ENCODE data around the gene DDI2. TPM values are rescaled to one million over a fixed set of nuclear protein-coding genes. Genes with fewer than 3 reads are reported as not detected.

DDI2 gene
- total and polyA plus RNA-seq, 9 donors, result 12.3 to 24.1 (median 19.2) TPM

GRCh38 chr1:15712168-15712567 lies 94.9 kb downstream of the DDI2 start:
- no peaks in the 10 kb centered on the region for H3K27me3 ChIP-seq (ENCODE audit: control insufficient read depth, insufficient read depth, low read length)

GRCh38 chr1:15714406-15715136 lies 97.3 kb downstream of the DDI2 start:
- Histone ChIP-seq H3K36me3 (ENCODE audit: control insufficient read depth, insufficient read depth, low read length) (peaks cover 31% of the 10 kb centered on the region), H3K27ac (ENCODE audit: low read length) (peak overlapping the region; percentile 71), H3K4me3 (ENCODE audit: low read length) (no peak overlapping the region), H3K27me3 (ENCODE audit: control insufficient read depth, insufficient read depth, low read length) (no peaks in the 10 kb centered on the region), H3K9me3 (replicated peaks; ENCODE audit: control insufficient read depth, low read depth, low read length) (no peaks in the 10 kb centered on the region), H3K4me1 (ENCODE audit: control insufficient read depth, insufficient read depth, low read length) (peaks cover 52% of the 10 kb centered on the region)
- 49% methylated on average over 2 of the region's 4 CpGs for WGBS (ENCODE audit: insufficient coverage)
- DNase-seq, result peak; percentile 85

More at GRCh38 chr1:15712168-15712567, 94.9 kb downstream of the DDI2 start:
- no CpG with 5 or more reads among the region's 4 CpGs for WGBS (ENCODE audit: insufficient coverage)
- no peak for DNase-seq
- Histone ChIP-seq H3K4me3 (ENCODE audit: low read length) (no peak overlapping the region), H3K27ac (ENCODE audit: low read length) (no peak overlapping the region), H3K36me3 (ENCODE audit: control insufficient read depth, insufficient read depth, low read length) (peaks cover 12% of the 10 kb centered on the region), H3K4me1 (ENCODE audit: control insufficient read depth, insufficient read depth, low read length) (peaks cover 45% of the 10 kb centered on the region), H3K9me3 (replicated peaks; ENCODE audit: control insufficient read depth, low read depth, low read length) (no peaks in the 10 kb centered on the region)

DNA sequence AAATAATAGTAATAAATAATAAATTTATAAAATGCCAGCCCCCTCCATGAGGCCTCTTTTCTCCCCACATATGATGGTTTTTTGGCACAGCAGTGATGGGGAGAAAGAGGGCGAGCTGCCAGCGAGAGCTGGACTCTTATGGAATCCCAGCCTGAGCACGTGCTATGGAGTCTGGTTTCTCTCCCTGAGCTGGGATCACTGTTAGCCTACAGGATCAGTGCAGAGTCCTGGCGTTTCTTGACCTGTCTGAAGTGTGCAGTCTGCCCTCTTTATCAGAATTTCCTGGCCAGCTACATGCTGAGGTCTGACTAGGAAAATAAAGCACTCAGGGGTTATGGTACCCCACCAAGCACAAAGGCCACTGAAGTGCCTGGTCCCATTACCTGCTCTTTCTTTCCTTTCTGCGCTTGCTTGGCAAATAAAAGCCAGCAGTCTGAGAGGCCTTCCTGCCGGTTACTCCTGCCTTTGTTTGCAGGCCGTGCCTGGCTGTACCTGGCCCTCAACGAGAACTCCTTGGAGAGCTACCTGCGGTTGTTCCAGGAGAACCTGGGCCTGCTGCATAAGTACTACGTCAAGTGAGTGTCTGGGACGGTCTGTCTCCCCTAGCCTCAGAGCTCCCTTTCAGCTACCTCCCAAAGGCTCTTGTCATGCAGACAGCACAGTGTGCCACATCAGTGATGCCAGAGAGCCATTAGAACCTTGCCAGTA lies 100.3 kb downstream of the DDI2 start:
- H3K27me3 ChIP-seq (ENCODE audit: control insufficient read depth, insufficient read depth, low read length), result no peaks in the 10 kb centered on the region
- 67% methylated on average over 10 of the region's 11 CpGs for whole genome bisulfite sequencing (ENCODE audit: insufficient coverage)
- no peaks in the 10 kb centered on the region for H3K9me3 ChIP-seq (replicated peaks; ENCODE audit: control insufficient read depth, low read depth, low read length)
- peaks cover 56% of the 10 kb centered on the region for H3K4me1 ChIP-seq (ENCODE audit: control insufficient read depth, insufficient read depth, low read length)
- peak; percentile 43 for DNase-seq
- no peak overlapping the region for H3K4me3 ChIP-seq (ENCODE audit: low read length)
- H3K36me3 ChIP-seq (ENCODE audit: control insufficient read depth, insufficient read depth, low read length), result peaks cover 60% of the 10 kb centered on the region
- H3K27ac ChIP-seq (ENCODE audit: low read length), result peak overlapping the region; percentile 82

- Histone ChIP-seq H3K27me3 (ENCODE audit: control insufficient read depth, insufficient read depth, low read length) (no peaks in the 10 kb centered on the region), H3K4me3 (ENCODE audit: low read length) (no peak overlapping the region), H3K36me3 (ENCODE audit: control insufficient read depth, insufficient read depth, low read length) (peaks cover 66% of the 10 kb centered on the region), H3K4me1 (ENCODE audit: control insufficient read depth, insufficient read depth, low read length) (peaks cover 62% of the 10 kb centered on the region), H3K9me3 (replicated peaks; ENCODE audit: control insufficient read depth, low read depth, low read length) (no peaks in the 10 kb centered on the region), H3K27ac (ENCODE audit: low read length) (peak overlapping the region; percentile 82)
- peak; percentile 69 for DNase-seq
- 89% methylated on average over 8 of the region's 8 CpGs for WGBS (ENCODE audit: insufficient coverage)
These were observed 100.9 kb downstream of the DDI2 start for GRCh38 chr1:15718199-15718601.

Other genes starting within 250 kb of the DDI2 start
- gene EFHD2, start 207.6 kb upstream of the DDI2 start, total RNA-seq, result 18.3 TPM
- 10 to 100 TPM; 28.2 to 40.8 (median 34.0) TPM for gene EFHD2, start 207.6 kb upstream of the DDI2 start, polyA plus RNA-seq (ENCODE audit: insufficient read depth in 1 of 8, insufficient read length in 8 of 8, low replicate concordance in 1 of 8)
- 0.13 TPM for gene CTRC, start 179.0 kb upstream of the DDI2 start, total RNA-seq
- 1 to 10 TPM in 2 of 8 donors, under 1 TPM in 6; 0.07 to 2.2 (median 0.46) TPM for gene CTRC, start 179.0 kb upstream of the DDI2 start, polyA plus RNA-seq (ENCODE audit: insufficient read depth in 1 of 8, insufficient read length in 8 of 8, low replicate concordance in 1 of 8)
- gene CELA2A, start 160.7 kb upstream of the DDI2 start, total RNA-seq, result 0.13 TPM
- under 1 TPM in 3 of 8 donors, not detected in 5; 0.37 to 0.40 (median 0.38) TPM for gene CELA2A, start 160.7 kb upstream of the DDI2 start, polyA plus RNA-seq (ENCODE audit: insufficient read depth in 1 of 8, insufficient read length in 8 of 8, low replicate concordance in 1 of 8)
- 2.7 TPM for gene CELA2B, start 141.4 kb upstream of the DDI2 start, total RNA-seq
- gene CELA2B, start 141.4 kb upstream of the DDI2 start, polyA plus RNA-seq (ENCODE audit: insufficient read depth in 1 of 8, insufficient read length in 8 of 8, low replicate concordance in 1 of 8), result 1 to 10 TPM; 2.2 to 5.7 (median 3.6) TPM
- 9.4 TPM for gene CASP9, start 93.2 kb upstream of the DDI2 start, total RNA-seq
- 10 to 100 TPM; 15.1 to 21.4 (median 18.5) TPM for gene CASP9, start 93.2 kb upstream of the DDI2 start, polyA plus RNA-seq (ENCODE audit: insufficient read depth in 1 of 8, insufficient read length in 8 of 8, low replicate concordance in 1 of 8)
- gene DNAJC16, start 90.6 kb upstream of the DDI2 start, total RNA-seq, result 10.7 TPM
- gene DNAJC16, start 90.6 kb upstream of the DDI2 start, polyA plus RNA-seq (ENCODE audit: insufficient read depth in 1 of 8, insufficient read length in 8 of 8, low replicate concordance in 1 of 8), result 10 to 100 TPM; 10.6 to 16.5 (median 13.1) TPM
- 4.3 TPM for gene AGMAT, start 32.4 kb upstream of the DDI2 start, total RNA-seq
- gene AGMAT, start 32.4 kb upstream of the DDI2 start, polyA plus RNA-seq (ENCODE audit: insufficient read depth in 1 of 8, insufficient read length in 8 of 8, low replicate concordance in 1 of 8), result 1 to 10 TPM; 1.4 to 5.1 (median 2.6) TPM
- gene PLEKHM2, start 66.9 kb downstream of the DDI2 start, total RNA-seq, result 29.9 TPM
- gene PLEKHM2, start 66.9 kb downstream of the DDI2 start, polyA plus RNA-seq (ENCODE audit: insufficient read depth in 1 of 8, insufficient read length in 8 of 8, low replicate concordance in 1 of 8), result 10 to 100 TPM; 40.2 to 55.6 (median 51.1) TPM
- 5.8 TPM for gene SLC25A34, start 118.8 kb downstream of the DDI2 start, total RNA-seq
- gene SLC25A34, start 118.8 kb downstream of the DDI2 start, polyA plus RNA-seq (ENCODE audit: insufficient read depth in 1 of 8, insufficient read length in 8 of 8, low replicate concordance in 1 of 8), result 1 to 10 TPM; 3.6 to 7.4 (median 5.7) TPM
- gene TMEM82, start 125.0 kb downstream of the DDI2 start, total RNA-seq, result not detected
- 1 to 10 TPM in 1 of 8 donors, under 1 TPM in 1, not detected in 6; 0.17 to 1.4 TPM for gene TMEM82, start 125.0 kb downstream of the DDI2 start, polyA plus RNA-seq (ENCODE audit: insufficient read depth in 1 of 8, insufficient read length in 8 of 8, low replicate concordance in 1 of 8)
- gene FBLIM1, start 141.3 kb downstream of the DDI2 start, total RNA-seq, result 17.3 TPM
- gene FBLIM1, start 141.3 kb downstream of the DDI2 start, polyA plus RNA-seq (ENCODE audit: insufficient read depth in 1 of 8, insufficient read length in 8 of 8, low replicate concordance in 1 of 8), result 10 to 100 TPM; 19.3 to 41.4 (median 27.4) TPM
- gene UQCRHL, start 190.2 kb downstream of the DDI2 start, total RNA-seq, result 8.6 TPM
- 1 to 10 TPM in 4 of 8 donors, under 1 TPM in 4; 0.52 to 2.2 (median 1.1) TPM for gene UQCRHL, start 190.2 kb downstream of the DDI2 start, polyA plus RNA-seq (ENCODE audit: insufficient read depth in 1 of 8, insufficient read length in 8 of 8, low replicate concordance in 1 of 8)
- gene SPEN, start 230.2 kb downstream of the DDI2 start, total RNA-seq, result 22.8 TPM
- gene SPEN, start 230.2 kb downstream of the DDI2 start, polyA plus RNA-seq (ENCODE audit: insufficient read depth in 1 of 8, insufficient read length in 8 of 8, low replicate concordance in 1 of 8), result 10 to 100 TPM; 30.6 to 44.3 (median 35.5) TPM